Astrocyte of the spinal cord (primary cell): ENCODE results near the gene BPIFB3.

Experiments used
- DNase-seq: peaks from one replicate; pipeline ENCODE4 v3.0.0; 2011; ENCODE audit warnings: low read depth, low spot score
- H3K4me3 ChIP-seq: 2 replicates; pipeline ENCODE4 v1.5.1; 2011; ENCODE audit warnings: low read depth, mild to moderate bottlenecking, low read length, moderate library complexity
- CTCF ChIP-seq: IDR thresholded peaks from 2 replicates; pipeline ENCODE4 v1.5.1; 2012; ENCODE audit warnings: low read depth, mild to moderate bottlenecking, low read length, inconsistent platforms
- in situ Hi-C: cut with HindIII; loops from 2 replicates; pipeline ENCODE4 v1.10.0; 2017; ENCODE audit warnings: low sequenced_read_pairs

BPIFB3 gene

GRCh38 chr20:33022694-33023438 lies 30.8 kb upstream of the BPIFB3 start:
- in situ Hi-C loops, result no loop called here
- H3K4me3 ChIP-seq, result no peak overlapping the region
- DNase-seq, result no peak
- TF ChIP-seq CTCF, result no peak

- no peak for TF ChIP-seq CTCF
- no peak overlapping the region for H3K4me3 ChIP-seq
- no peak for DNase-seq
- in situ Hi-C loops, result no loop called here
Observed at GRCh38 chr20:33023439-33024242, 30.1 kb upstream of the BPIFB3 start.

GRCh38 chr20:33024243-33024560 lies 29.5 kb upstream of the BPIFB3 start:
- no peak for TF ChIP-seq CTCF
- DNase-seq, result no peak
- no peak overlapping the region for H3K4me3 ChIP-seq
- in situ Hi-C loops, result no loop called here

GRCh38 chr20:33024609-33025317 lies 28.9 kb upstream of the BPIFB3 start:
- DNase-seq, result no peak
- H3K4me3 ChIP-seq, result no peak overlapping the region
- in situ Hi-C loops, result no loop called here
- TF ChIP-seq CTCF, result no peak

- in situ Hi-C loops, result no loop called here
- no peak for DNase-seq
- no peak overlapping the region for H3K4me3 ChIP-seq
- TF ChIP-seq CTCF, result no peak
Observed at GRCh38 chr20:33025318-33025876, 28.3 kb upstream of the BPIFB3 start.

GRCh38 chr20:33026072-33026778 lies 27.5 kb upstream of the BPIFB3 start:
- no peak for DNase-seq
- no peak overlapping the region for H3K4me3 ChIP-seq
- in situ Hi-C loops, result no loop called here
- TF ChIP-seq CTCF, result no peak
